Right renal cortex interstitium (tissue), 3 donors: ENCODE data around the gene LIPF. TPM values are rescaled to one million over a fixed set of nuclear protein-coding genes. Genes with fewer than 3 reads are reported as not detected.
A peak's percentile ranks its signal among the peaks of the same experiment; 100 is the strongest.
"Not testable (repeated sequence)": the region's sequence is repeated elsewhere in the genome, so short reads cannot be mapped to it uniquely, and the experiment has no call there.

Experiments
- DNase-seq, 3 donors: peaks; one replicate each; pipeline ENCODE4 v3.0.0-alpha.2; 2013; ENCODE audit warnings: low read depth in 3 of 3, low spot score in 2 of 3
- polyA plus RNA-seq, 3 donors: library from polyadenylated mRNA; unstranded; fragments of 120-200 nt; gene quantifications; one replicate each; pipeline ENCODE4 v1.2.1, GENCODE V29; 2013; ENCODE audit not compliant: insufficient read length in 3 of 3

The LIPF gene
- polyA plus RNA-seq, 3 donors, result 0.14 to 0.24 (median 0.18) TPM

- no peak for DNase-seq
These were observed 7.8 kb downstream of the LIPF start for GRCh38 chr10:88672041-88672440.

- DNase-seq, result no peak
These were observed 12.2 kb downstream of the LIPF start for GRCh38 chr10:88676283-88677060.

- DNase-seq, result no peak
These were observed 16.7 kb downstream of the LIPF start for GRCh38 chr10:88680958-88681357.

GRCh38 chr10:88682491-88682890 lies 18.2 kb downstream of the LIPF start:
- no peak for DNase-seq

- no peak for DNase-seq
These were observed 23.7 kb downstream of the LIPF start for GRCh38 chr10:88687853-88688467.

GRCh38 chr10:88689366-88689765 lies 25.1 kb downstream of the LIPF start:
- no peak for DNase-seq

- no peak for DNase-seq
These were observed 29.3 kb downstream of the LIPF start for GRCh38 chr10:88693392-88694020.

- peak in 1 of 3 donors; percentile 6 for DNase-seq
These were observed 38.8 kb downstream of the LIPF start for GRCh38 chr10:88702848-88703597.

GRCh38 chr10:88705958-88706357 lies 41.7 kb downstream of the LIPF start, which contains the start of gene LIPK:
TSS of gene LIPK (plus strand) at chr10:88706249. CDS start at chr10:88724544, 18,295 bp downstream.
- DNase-seq, result no peak

- DNase-seq, result no peak
These were observed 43.4 kb downstream of the LIPF start for GRCh38 chr10:88707429-88708155.

- DNase-seq, result not testable (repeated sequence)
These were observed 45.1 kb downstream of the LIPF start for GRCh38 chr10:88709361-88709760.

- DNase-seq, result no peak
These were observed 51.3 kb downstream of the LIPF start for GRCh38 chr10:88715517-88715916.

GRCh38 chr10:88721392-88721791 lies 57.1 kb downstream of the LIPF start:
- DNase-seq, result no peak

- no peak for DNase-seq
These were observed 61.6 kb downstream of the LIPF start for GRCh38 chr10:88725798-88726197.

- no peak for DNase-seq
These were observed 64.0 kb downstream of the LIPF start for GRCh38 chr10:88728107-88728763.

Other genes with a start within 250 kb of the LIPF start
- gene RNLS, start 81.1 kb upstream of the LIPF start, polyA plus RNA-seq, result 10 to 100 TPM; 16.5 to 17.6 (median 17.5) TPM
- gene LIPJ, start 77.7 kb upstream of the LIPF start, polyA plus RNA-seq, result under 1 TPM; 0.10 to 0.53 (median 0.10) TPM
- not detected for gene LIPK, start 41.8 kb downstream of the LIPF start, polyA plus RNA-seq
- gene LIPN, start 95.6 kb downstream of the LIPF start, polyA plus RNA-seq, result not detected
- under 1 TPM in 1 of 3 donors, not detected in 2; 0.11 TPM for gene LIPM, start 138.3 kb downstream of the LIPF start, polyA plus RNA-seq
- gene ANKRD22, start 187.4 kb downstream of the LIPF start, polyA plus RNA-seq, result under 1 TPM in 2 of 3 donors, not detected in 1; 0.37 to 0.54 TPM
- 1 to 10 TPM; 1.7 to 2.0 (median 1.9) TPM for gene STAMBPL1, start 215.8 kb downstream of the LIPF start, polyA plus RNA-seq